Duodenal mucosa (tissue), 2 donors: ENCODE results near the gene IGFBP2.

Source experiments
- H3K27ac ChIP-seq: one replicate; pipeline ENCODE4 v1.7.0; 2013; ENCODE audit warnings: low read depth, low read length
- H3K27me3 ChIP-seq, 2 donors: one replicate each; pipeline ENCODE4 v1.7.0; 2013; ENCODE audit warnings: low read length in 2 of 2, control low read depth in 1 of 2; ENCODE audit not compliant: insufficient read depth in 2 of 2, control insufficient read depth in 1 of 2
- H3K36me3 ChIP-seq, 2 donors: one replicate each; pipeline ENCODE4 v1.7.0; 2013; ENCODE audit warnings: low read length in 2 of 2, control low read depth in 1 of 2; ENCODE audit not compliant: insufficient read depth in 2 of 2, control insufficient read depth in 1 of 2
- H3K4me1 ChIP-seq, 2 donors: one replicate each; pipeline ENCODE4 v1.7.0; 2013; ENCODE audit warnings: low read length in 2 of 2, control low read depth in 1 of 2; ENCODE audit not compliant: insufficient read depth in 2 of 2, control insufficient read depth in 1 of 2
- H3K4me3 ChIP-seq, 2 donors: one replicate each; pipeline ENCODE4 v1.7.0; 2013; ENCODE audit warnings: low read length in 2 of 2, low read depth in 1 of 2
- H3K9ac ChIP-seq, 2 donors: one replicate each; pipeline ENCODE4 v1.7.0; 2013; ENCODE audit warnings: low read length in 2 of 2, low read depth in 1 of 2
- H3K9me3 ChIP-seq, 2 donors: one replicate each; pipeline ENCODE4 v1.7.0; 2013; ENCODE audit warnings: low read length in 2 of 2, control low read depth in 1 of 2; ENCODE audit not compliant: control insufficient read depth in 1 of 2

IGFBP2 gene

DNA sequence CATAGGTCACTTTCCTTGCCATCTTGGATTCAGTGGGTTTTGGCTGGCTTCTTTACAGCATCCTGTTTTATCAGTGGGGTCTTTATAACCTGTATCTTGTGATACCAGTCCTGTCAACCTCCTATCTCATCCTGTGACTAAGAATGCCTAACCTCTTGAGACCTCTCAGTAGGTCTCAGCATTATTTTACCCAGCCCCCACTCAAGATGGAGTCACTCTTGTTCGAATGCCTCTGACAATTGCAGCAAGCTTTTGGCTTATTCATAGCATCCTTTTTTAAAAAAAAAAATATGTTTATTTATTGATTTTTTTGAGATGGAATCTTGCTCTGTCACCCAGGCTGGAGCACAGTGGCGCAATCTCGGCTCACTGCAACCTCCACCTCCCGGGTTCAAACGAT, 24.7 kb upstream of the IGFBP2 start:
- H3K9me3 ChIP-seq, result no peaks in the 10 kb centered on the region
- no peak overlapping the region for H3K4me3 ChIP-seq
- no peak overlapping the region for H3K9ac ChIP-seq
- H3K36me3 ChIP-seq, result no peaks in the 10 kb centered on the region
- H3K27ac ChIP-seq, result no peak overlapping the region
- H3K4me1 ChIP-seq, result peaks cover 5 to 7% of the 10 kb centered on the region in 2 donors
- no peaks in the 10 kb centered on the region for H3K27me3 ChIP-seq

DNA sequence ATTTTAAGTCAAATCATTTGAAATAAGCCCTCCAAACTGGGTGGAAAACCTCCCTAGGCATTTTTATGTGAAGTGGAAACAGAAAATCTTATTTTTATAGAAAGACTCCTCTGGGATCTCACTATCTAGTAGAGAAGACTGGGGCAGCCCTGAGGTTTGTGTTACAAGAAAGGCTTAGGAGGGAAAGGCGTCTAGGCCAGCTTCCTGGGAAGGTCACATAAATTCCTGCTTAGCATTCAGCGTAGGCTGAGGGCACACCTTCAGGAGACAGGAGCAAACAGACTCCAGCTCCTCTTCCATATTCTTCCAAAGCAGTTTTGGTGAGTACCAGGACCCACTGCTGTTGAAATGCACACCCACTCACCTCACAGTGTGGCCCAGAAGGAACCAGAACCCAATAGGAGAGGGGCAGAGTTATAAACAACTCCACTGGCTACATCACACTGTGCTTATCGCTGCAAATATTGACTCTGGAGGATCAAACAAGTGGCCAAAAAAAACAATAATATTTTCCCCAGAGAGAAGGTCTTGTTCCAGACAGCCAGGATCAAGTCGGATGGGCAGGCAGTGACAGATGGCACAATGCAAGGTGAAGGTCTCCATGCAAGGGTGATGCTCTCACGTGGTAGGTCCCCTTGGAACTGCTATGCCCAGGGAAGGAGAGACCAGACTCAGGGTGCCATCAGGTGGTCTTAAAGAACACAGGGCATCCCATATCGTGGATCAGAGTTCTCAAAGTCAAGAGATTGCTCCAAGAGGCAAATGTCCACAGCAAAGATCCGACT, 17.7 kb upstream of the IGFBP2 start:
- Histone ChIP-seq H3K4me1 (no peaks in the 10 kb centered on the region), H3K9me3 (no peaks in the 10 kb centered on the region), H3K36me3 (no peaks in the 10 kb centered on the region), H3K9ac (no peak overlapping the region), H3K27me3 (no peaks in the 10 kb centered on the region), H3K27ac (no peak overlapping the region), H3K4me3 (no peak overlapping the region)

DNA sequence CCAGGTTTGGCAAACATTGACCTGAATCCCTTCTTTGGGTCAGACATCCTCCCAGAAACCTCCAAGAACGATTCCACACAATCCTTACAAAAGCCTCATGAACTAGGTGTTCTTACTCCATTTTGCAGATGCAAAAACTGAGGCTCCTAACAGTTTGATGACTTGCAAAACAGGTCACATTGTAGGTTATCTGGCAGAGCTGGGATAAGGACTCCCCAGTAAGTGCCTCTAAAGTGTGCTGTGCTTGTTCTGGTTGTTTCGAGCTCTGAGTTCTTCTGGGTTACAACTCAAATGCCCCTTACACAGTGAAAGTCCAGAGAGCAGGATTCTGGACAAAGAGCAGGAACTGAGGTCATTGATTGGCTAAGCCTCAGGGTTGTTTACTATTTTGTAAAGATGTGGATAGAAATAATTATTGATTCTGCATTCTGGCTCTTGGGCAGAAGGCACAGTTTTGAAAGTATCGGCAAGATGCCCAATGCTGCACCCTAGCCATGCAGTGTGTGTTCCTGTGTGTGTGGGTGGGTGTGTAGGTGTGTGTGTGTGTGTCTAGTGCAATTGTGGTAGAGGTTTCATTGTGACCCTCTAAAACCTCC, 17.0 kb upstream of the IGFBP2 start:
- H3K4me1 ChIP-seq, result no peaks in the 10 kb centered on the region
- no peak overlapping the region for H3K27ac ChIP-seq
- H3K36me3 ChIP-seq, result no peaks in the 10 kb centered on the region
- H3K4me3 ChIP-seq, result no peak overlapping the region
- no peak overlapping the region for H3K9ac ChIP-seq
- H3K27me3 ChIP-seq, result no peaks in the 10 kb centered on the region
- H3K9me3 ChIP-seq, result no peaks in the 10 kb centered on the region

DNA sequence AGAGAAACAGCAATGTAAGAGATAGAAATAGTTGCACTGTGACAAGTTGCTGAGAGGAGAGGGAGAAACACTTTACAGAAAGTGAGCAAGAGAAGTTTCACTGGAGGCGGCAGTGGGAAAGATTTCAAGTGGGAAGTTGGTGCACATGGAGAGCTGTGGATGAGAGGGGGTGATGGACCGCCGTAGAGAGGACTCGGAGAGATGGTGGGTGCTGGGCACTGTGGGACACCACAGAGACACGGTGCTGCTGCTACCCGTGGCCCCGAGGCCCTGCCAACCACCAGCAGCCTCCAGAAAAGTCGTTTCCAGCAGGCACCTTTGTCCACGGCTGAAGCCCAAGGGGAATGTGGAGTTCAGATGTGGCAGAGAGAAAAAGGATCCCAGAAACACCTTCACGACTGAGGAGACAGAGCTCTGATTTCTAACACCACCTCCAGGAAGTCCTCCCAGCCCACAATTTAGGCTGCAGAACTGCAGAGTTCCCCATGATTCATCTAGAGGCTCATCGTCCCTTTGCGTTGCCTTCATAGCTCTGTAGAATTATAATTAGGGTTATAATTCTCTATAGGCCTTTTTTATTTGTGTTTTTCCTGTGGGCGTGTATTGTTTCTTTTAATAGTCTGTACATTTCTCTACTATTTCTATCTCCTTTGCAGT, 15.9 kb upstream of the IGFBP2 start:
- no peaks in the 10 kb centered on the region for H3K9me3 ChIP-seq
- H3K27me3 ChIP-seq, result no peaks in the 10 kb centered on the region
- H3K27ac ChIP-seq, result no peak overlapping the region
- H3K4me1 ChIP-seq, result no peaks in the 10 kb centered on the region
- no peak overlapping the region for H3K9ac ChIP-seq
- H3K36me3 ChIP-seq, result no peaks in the 10 kb centered on the region
- H3K4me3 ChIP-seq, result no peak overlapping the region

DNA sequence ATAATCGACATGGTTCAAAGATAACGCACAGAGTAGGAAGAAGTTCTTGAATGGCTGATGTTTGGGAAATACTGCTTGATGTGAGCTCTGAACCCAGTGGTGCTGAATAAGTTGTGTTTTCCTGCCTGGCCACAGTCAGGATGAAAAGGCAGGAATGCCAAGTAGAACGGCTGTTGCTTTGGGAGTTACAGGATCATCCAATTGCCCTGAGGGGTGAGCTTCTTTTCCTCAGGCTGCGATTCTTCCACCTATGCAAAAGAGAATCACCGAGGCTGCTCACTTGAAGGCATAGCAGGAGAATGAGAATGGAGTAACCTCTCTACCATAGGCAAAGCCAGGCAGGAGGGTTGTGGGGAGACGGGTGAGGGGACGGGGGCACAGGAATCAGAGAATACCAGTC, 14.4 kb upstream of the IGFBP2 start:
- no peak overlapping the region for H3K27ac ChIP-seq
- no peak overlapping the region for H3K9ac ChIP-seq
- H3K4me3 ChIP-seq, result no peak overlapping the region
- no peaks in the 10 kb centered on the region for H3K9me3 ChIP-seq
- H3K36me3 ChIP-seq, result no peaks in the 10 kb centered on the region
- no peaks in the 10 kb centered on the region for H3K4me1 ChIP-seq
- H3K27me3 ChIP-seq, result no peaks in the 10 kb centered on the region

DNA sequence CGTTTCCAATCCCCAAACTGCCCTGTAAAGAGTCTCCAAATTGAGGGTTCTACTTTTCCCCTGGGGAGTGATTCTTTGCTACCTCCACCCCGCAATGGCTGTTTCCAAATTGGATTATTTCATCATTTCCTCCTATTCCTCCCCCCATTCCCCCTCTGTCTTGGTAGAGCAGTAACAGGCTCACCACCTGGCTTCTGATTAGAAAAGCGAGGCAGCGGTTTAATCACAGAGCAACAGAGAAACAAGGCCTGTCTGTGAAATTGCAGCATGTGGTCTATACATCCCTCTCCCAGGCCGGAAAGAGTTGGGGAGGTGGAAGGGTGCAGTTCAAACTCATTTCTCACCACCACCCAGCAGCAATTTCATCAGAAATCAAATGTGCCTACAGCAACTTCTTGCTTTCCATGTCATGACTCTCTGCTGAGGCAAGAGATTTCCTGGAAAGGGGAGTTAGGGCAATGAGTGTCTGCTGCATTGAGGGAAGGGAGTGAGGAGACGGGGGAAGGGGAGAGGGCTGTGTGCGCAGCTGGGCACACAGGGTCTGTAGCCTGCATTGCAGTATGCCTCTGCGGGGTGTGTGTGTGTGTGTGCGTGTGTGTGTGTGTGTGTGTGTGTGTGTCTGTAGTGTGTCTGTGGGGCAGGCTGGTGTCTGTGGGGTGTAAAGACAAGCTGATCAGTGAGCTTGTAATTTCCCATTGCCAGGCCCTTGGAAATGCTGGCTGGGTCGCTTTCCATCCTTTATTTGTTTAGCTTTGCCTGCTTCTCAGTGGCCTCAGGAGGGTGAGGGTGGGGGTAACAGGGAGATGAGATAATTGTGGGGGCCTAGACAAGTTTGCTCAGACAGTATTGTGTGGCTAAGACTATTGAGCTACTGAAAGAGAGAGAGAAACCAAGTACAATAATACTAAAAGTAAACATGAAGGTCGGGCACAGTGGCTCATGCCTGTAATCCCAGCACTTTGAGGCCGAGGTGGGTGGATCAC, 13.5 kb upstream of the IGFBP2 start:
- Histone ChIP-seq H3K4me1 (no peaks in the 10 kb centered on the region), H3K27me3 (no peaks in the 10 kb centered on the region), H3K36me3 (no peaks in the 10 kb centered on the region), H3K9me3 (peaks cover 0 to 2% of the 10 kb centered on the region in 2 donors), H3K9ac (no peak overlapping the region), H3K4me3 (no peak overlapping the region), H3K27ac (no peak overlapping the region)

DNA sequence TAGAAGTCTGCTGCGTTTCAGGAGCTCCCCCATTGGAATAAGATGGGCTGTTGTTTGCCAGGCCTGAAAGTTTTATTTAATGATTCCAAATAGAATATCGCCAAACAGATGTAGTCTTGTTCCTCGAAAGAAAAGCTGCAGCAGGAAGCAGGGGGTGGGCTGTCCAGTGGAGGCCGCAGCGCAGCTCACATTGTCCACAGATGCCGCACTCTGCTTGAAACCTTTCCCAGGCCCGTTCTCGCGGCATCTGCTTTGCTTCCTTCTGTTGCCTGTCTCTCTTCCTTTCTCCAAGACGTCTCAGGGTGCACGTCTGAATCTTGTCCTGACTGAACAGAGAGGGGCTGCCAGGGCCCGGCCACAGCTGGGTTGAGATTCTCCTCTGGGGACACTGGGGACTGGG, 12.4 kb upstream of the IGFBP2 start:
- Histone ChIP-seq H3K36me3 (no peaks in the 10 kb centered on the region), H3K9me3 (peaks cover 0 to 2% of the 10 kb centered on the region in 2 donors), H3K4me3 (no peak overlapping the region), H3K4me1 (no peaks in the 10 kb centered on the region), H3K27ac (no peak overlapping the region), H3K9ac (no peak overlapping the region), H3K27me3 (no peaks in the 10 kb centered on the region)

DNA sequence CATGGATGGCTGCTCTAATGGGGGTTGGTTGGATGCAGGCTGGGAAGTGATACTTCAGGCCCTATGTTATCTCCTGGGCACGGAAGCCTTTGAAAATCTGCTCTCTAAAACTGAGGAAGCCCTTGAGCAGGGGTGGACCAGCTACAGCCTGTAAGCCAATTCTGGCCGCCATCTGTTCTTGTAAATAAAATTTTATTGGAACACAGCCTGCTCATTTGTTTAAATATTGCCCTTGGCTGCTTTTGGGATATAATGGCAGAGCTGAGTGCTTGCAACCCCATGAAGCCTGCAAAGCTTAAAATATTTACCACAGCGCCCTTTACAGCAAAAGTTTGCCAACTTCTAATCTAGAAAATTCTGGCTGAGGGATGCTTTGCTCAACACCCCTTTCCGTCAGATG, 11.9 kb upstream of the IGFBP2 start:
- H3K36me3 ChIP-seq, result no peaks in the 10 kb centered on the region

DNA sequence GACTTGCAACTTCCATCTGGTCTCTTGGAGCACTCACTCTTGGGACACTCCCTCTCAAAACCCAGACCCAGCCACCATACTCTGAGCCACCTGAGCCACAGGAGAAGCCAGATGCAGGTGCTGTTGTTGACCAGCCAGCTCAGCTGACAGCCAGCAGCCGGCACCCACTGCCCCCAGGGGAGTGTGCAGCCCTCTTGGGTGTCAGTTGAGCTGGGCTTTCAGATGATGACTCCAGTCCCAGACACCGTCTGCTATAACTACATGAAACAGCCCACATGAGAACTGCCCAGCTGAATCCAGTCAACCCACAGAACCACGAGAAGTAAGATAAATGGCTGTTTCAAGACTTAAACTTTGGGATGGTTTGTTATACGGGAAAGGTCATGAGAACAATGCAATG, 10.7 kb upstream of the IGFBP2 start:
- Histone ChIP-seq H3K4me1 (no peaks in the 10 kb centered on the region), H3K4me3 (no peak overlapping the region), H3K27ac (no peak overlapping the region), H3K36me3 (no peaks in the 10 kb centered on the region), H3K9ac (no peak overlapping the region), H3K27me3 (no peaks in the 10 kb centered on the region), H3K9me3 (peaks cover 0 to 2% of the 10 kb centered on the region in 2 donors)

More for the DNA sequence above, 11.9 kb upstream of the IGFBP2 start:
- Histone ChIP-seq H3K27ac (no peak overlapping the region), H3K4me3 (no peak overlapping the region), H3K9ac (no peak overlapping the region), H3K9me3 (peaks cover 0 to 2% of the 10 kb centered on the region in 2 donors), H3K4me1 (no peaks in the 10 kb centered on the region), H3K27me3 (no peaks in the 10 kb centered on the region)
